ENCODE results near the gene ITIH1. TPM values are rescaled to one million over a fixed set of nuclear protein-coding genes. Genes with fewer than 3 reads are reported as not detected.

Gene ITIH1
- total RNA-seq, 1 experiment from 2014 or later, result not detected

GRCh38 chr3:52805270-52806039 lies 28.1 kb downstream of the ITIH1 start:
- no peaks in the 10 kb centered on the region for H3K27me3 ChIP-seq (replicated peaks; ENCODE audit: control insufficient read depth, insufficient read depth, low read length)
- ChIA-PET CTCF (no interaction called here), POLR2A (no interaction called here)
- H3K4me1 ChIP-seq, result no peaks in the 10 kb centered on the region
- H3K9me3 Mint-ChIP-seq (ENCODE audit: unreplicated experiment), result no peaks in the 10 kb centered on the region
- no TSS peak for BruUV-seq (replicated peaks)
- H3K4me3 Mint-ChIP-seq (ENCODE audit: unreplicated experiment), result no peak overlapping the region
- H3K9me3 ChIP-seq, result no peaks in the 10 kb centered on the region
- no peaks in the 10 kb centered on the region for H3K36me3 Mint-ChIP-seq (ENCODE audit: insufficient read depth, unreplicated experiment)
- no peak for TF ChIP-seq CTCF (IDR thresholded peaks at IDR 0.05; ENCODE audit: insufficient read depth in 1 of 2, low read depth in 1 of 2, low read length in 1 of 2, severe bottlenecking in 1 of 2, unreplicated experiment in 1 of 2)
- no peak overlapping the region for H3K27ac Mint-ChIP-seq (ENCODE audit: unreplicated experiment)
- intact Hi-C loops (cut with micrococcal nuclease; ENCODE audit: unreplicated experiment), result no loop called here
- H3K27me3 Mint-ChIP-seq (ENCODE audit: insufficient read depth, unreplicated experiment), result no peaks in the 10 kb centered on the region
- no peaks in the 10 kb centered on the region for H3K36me3 ChIP-seq (ENCODE audit: control insufficient read depth, insufficient read depth, low read length)
- no peak for DNase-seq
- peaks cover 8% of the 10 kb centered on the region for H3K4me1 Mint-ChIP-seq (ENCODE audit: low read depth, unreplicated experiment)
- no peak overlapping the region for H3K4me3 ChIP-seq (ENCODE audit: low read depth, low read length)

GRCh38 chr3:52809149-52809548 lies 31.8 kb downstream of the ITIH1 start:
- Histone ChIP-seq H3K4me3 (ENCODE audit: low read depth, low read length) (no peak overlapping the region), H3K9me3 (no peaks in the 10 kb centered on the region), H3K27me3 (replicated peaks; ENCODE audit: control insufficient read depth, insufficient read depth, low read length) (no peaks in the 10 kb centered on the region), H3K4me1 (no peaks in the 10 kb centered on the region), H3K36me3 (ENCODE audit: control insufficient read depth, insufficient read depth, low read length) (no peaks in the 10 kb centered on the region)
- CTCF ChIA-PET, result interaction anchor here (0.9 kb wide), 1 partner anchor 12 kb away, joined by 3 read pairs; no protein-coding TSS in a partner anchor
- no peak for DNase-seq
- no peak overlapping the region for H3K4me3 Mint-ChIP-seq (ENCODE audit: unreplicated experiment)
- TF ChIP-seq CTCF (IDR thresholded peaks at IDR 0.05; ENCODE audit: insufficient read depth in 1 of 2, low read depth in 1 of 2, low read length in 1 of 2, severe bottlenecking in 1 of 2, unreplicated experiment in 1 of 2), result no peak
- no peak overlapping the region for H3K27ac Mint-ChIP-seq (ENCODE audit: unreplicated experiment)
- intact Hi-C loops (cut with micrococcal nuclease; ENCODE audit: unreplicated experiment), result no loop called here
- H3K9me3 Mint-ChIP-seq (ENCODE audit: unreplicated experiment), result no peaks in the 10 kb centered on the region
- H3K36me3 Mint-ChIP-seq (ENCODE audit: insufficient read depth, unreplicated experiment), result no peaks in the 10 kb centered on the region
- H3K27me3 Mint-ChIP-seq (ENCODE audit: insufficient read depth, unreplicated experiment), result no peaks in the 10 kb centered on the region
- POLR2A ChIA-PET, result no interaction called here
- no peaks in the 10 kb centered on the region for H3K4me1 Mint-ChIP-seq (ENCODE audit: low read depth, unreplicated experiment)
- BruUV-seq (replicated peaks), result no TSS peak

- Mint-ChIP-seq H3K36me3 (ENCODE audit: insufficient read depth, unreplicated experiment) (no peaks in the 10 kb centered on the region), H3K27ac (ENCODE audit: unreplicated experiment) (no peak overlapping the region), H3K4me3 (ENCODE audit: unreplicated experiment) (no peak overlapping the region), H3K4me1 (ENCODE audit: low read depth, unreplicated experiment) (no peaks in the 10 kb centered on the region), H3K27me3 (ENCODE audit: insufficient read depth, unreplicated experiment) (no peaks in the 10 kb centered on the region), H3K9me3 (ENCODE audit: unreplicated experiment) (no peaks in the 10 kb centered on the region)
- Histone ChIP-seq H3K4me1 (no peaks in the 10 kb centered on the region), H3K27me3 (replicated peaks; ENCODE audit: control insufficient read depth, insufficient read depth, low read length) (no peaks in the 10 kb centered on the region), H3K9me3 (no peaks in the 10 kb centered on the region), H3K4me3 (ENCODE audit: low read depth, low read length) (no peak overlapping the region), H3K36me3 (ENCODE audit: control insufficient read depth, insufficient read depth, low read length) (no peaks in the 10 kb centered on the region)
- ChIA-PET CTCF (interaction anchor here (0.6 kb wide), 1 partner anchor 73 kb away, joined by 3 read pairs; no protein-coding TSS in a partner anchor), POLR2A (no interaction called here)
- no peak for DNase-seq
- TF ChIP-seq CTCF (IDR thresholded peaks at IDR 0.05; ENCODE audit: insufficient read depth in 1 of 2, low read depth in 1 of 2, low read length in 1 of 2, severe bottlenecking in 1 of 2, unreplicated experiment in 1 of 2), result no peak
- intact Hi-C loops (cut with micrococcal nuclease; ENCODE audit: unreplicated experiment), result no loop called here
- no TSS peak for BruUV-seq (replicated peaks)
Observed at GRCh38 chr3:52809662-52810377, 32.4 kb downstream of the ITIH1 start.

Measured in Caco-2 (cell line).